NT2/D1 (cell line): Measurements from ENCODE around the gene ADGRD2.

Experiments used
- YY1 ChIP-seq: IDR thresholded peaks from 2 replicates; pipeline ENCODE4 v1.6.1; 2011; ENCODE audit not compliant: insufficient read length, insufficient read depth
- ZNF274 ChIP-seq: IDR thresholded peaks from 2 replicates; pipeline ENCODE4 v1.6.1; 2011; ENCODE audit warnings: mild to moderate bottlenecking, low read depth, low read length

GRCh38 chr9:124512806-124513204 lies 62.6 kb downstream of the ADGRD2 start:
- no peak for TF ChIP-seq ZNF274
- TF ChIP-seq YY1, result no peak
